ENCODE data around the gene LASP1NB.

The LASP1NB gene

DNA sequence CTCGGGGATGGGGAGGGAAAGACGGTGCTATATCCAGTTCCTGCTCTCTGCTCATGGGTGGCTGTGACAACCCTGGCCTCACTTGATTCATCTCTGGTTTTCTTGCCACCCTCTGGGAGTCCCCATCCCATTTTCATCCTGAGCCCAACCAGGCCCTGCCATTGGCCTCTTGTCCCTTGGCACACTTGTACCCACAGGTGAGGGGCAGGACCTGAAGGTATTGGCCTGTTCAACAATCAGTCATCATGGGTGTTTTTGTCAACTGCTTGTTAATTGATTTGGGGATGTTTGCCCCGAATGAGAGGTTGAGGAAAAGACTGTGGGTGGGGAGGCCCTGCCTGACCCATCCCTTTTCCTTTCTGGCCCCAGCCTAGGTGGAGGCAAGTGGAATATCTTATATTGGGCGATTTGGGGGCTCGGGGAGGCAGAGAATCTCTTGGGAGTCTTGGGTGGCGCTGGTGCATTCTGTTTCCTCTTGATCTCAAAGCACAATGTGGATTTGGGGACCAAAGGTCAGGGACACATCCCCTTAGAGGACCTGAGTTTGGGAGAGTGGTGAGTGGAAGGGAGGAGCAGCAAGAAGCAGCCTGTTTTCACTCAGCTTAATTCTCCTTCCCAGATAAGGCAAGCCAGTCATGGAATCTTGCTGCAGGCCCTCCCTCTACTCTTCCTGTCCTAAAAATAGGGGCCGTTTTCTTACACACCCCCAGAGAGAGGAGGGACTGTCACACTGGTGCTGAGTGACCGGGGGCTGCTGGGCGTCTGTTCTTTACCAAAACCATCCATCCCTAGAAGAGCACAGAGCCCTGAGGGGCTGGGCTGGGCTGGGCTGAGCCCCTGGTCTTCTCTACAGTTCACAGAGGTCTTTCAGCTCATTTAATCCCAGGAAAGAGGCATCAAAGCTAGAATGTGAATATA, 4.8 kb upstream of the LASP1NB start:
- H3K27me3 ChIP-seq, result no peaks in the 10 kb centered on the region
- peaks cover 5 to 13% of the 10 kb centered on the region in 2 donors for H3K4me1 ChIP-seq (replicated peaks in 1 of 2)
- peaks cover 0 to 42% of the 10 kb centered on the region in 2 donors for H3K36me3 ChIP-seq (replicated peaks in 1 of 2)
- H3K4me3 ChIP-seq, result no peak overlapping the region
- H3K9me3 ChIP-seq (replicated peaks in 1 of 3), result no peaks in the 10 kb centered on the region
- intact Hi-C loops (cut with DNase I), result no loop called here
- TF ChIP-seq, protein P1, sequence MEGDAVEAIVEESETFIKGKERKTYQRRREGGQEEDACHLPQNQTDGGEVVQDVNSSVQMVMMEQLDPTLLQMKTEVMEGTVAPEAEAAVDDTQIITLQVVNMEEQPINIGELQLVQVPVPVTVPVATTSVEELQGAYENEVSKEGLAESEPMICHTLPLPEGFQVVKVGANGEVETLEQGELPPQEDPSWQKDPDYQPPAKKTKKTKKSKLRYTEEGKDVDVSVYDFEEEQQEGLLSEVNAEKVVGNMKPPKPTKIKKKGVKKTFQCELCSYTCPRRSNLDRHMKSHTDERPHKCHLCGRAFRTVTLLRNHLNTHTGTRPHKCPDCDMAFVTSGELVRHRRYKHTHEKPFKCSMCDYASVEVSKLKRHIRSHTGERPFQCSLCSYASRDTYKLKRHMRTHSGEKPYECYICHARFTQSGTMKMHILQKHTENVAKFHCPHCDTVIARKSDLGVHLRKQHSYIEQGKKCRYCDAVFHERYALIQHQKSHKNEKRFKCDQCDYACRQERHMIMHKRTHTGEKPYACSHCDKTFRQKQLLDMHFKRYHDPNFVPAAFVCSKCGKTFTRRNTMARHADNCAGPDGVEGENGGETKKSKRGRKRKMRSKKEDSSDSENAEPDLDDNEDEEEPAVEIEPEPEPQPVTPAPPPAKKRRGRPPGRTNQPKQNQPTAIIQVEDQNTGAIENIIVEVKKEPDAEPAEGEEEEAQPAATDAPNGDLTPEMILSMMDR (IDR thresholded peaks at IDR 0.05), result no peak
- TF ChIP-seq POLR2A (IDR thresholded peaks at IDR 0.05), result no peak
- WGBS, 4 donors, result 66 to 79% (median 74%) methylated on average over 7 to 9 of the region's 9 CpGs
- H3K27ac ChIP-seq, result peak overlapping the region in 1 of 5 donors; percentile 52
- DNase-seq, result peak in 1 of 7 donors; percentile 40

DNA sequence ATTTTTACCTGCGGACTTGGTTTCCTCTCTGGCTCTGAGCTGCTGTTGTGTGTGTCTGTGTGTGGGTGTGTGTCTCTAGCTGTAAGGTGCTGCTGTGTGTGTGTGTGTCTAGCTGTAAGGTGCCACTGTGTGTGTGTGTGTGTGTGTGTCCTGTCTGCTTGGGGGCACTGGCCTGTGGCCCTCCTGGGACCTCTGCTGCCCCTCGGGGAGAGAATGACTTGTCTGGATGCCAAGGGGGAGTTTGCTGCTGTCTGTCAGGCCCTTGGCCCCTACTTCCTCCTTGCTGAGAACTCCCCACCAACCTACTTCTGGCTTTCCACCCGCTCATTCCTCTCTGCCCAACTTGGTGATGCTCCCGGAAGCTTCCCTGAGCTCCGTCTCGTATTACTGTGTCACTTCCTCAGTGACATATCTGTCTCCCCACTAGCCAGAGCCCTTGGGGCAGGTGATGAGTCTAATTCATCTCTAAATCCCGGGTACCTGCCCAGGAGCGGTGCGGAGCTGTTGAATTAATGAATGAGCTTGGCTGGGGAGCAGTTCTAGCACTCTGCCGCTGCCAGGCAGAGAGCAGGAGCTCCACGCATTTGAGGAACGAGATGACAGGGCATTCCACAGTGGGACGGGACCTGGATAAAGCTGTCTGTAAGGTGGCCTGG, 3.5 kb upstream of the LASP1NB start:
- Histone ChIP-seq H3K36me3 (replicated peaks in 1 of 2) (peaks cover 0 to 31% of the 10 kb centered on the region in 2 donors), H3K27ac (peak overlapping the region in 1 of 5 donors; percentile 3), H3K4me3 (no peak overlapping the region), H3K4me1 (replicated peaks in 1 of 2) (peaks cover 5 to 18% of the 10 kb centered on the region in 2 donors), H3K27me3 (no peaks in the 10 kb centered on the region), H3K9me3 (replicated peaks in 1 of 3) (no peaks in the 10 kb centered on the region)
- intact Hi-C loops (cut with DNase I), result no loop called here
- TF ChIP-seq, protein P1 (IDR thresholded peaks at IDR 0.05), result no peak
- TF ChIP-seq POLR2A (IDR thresholded peaks at IDR 0.05), result no peak
- WGBS, 4 donors, result 77 to 85% (median 83%) methylated on average over 12 to 13 of the region's 13 CpGs
- peak in 1 of 7 donors; percentile 53 for DNase-seq

DNA sequence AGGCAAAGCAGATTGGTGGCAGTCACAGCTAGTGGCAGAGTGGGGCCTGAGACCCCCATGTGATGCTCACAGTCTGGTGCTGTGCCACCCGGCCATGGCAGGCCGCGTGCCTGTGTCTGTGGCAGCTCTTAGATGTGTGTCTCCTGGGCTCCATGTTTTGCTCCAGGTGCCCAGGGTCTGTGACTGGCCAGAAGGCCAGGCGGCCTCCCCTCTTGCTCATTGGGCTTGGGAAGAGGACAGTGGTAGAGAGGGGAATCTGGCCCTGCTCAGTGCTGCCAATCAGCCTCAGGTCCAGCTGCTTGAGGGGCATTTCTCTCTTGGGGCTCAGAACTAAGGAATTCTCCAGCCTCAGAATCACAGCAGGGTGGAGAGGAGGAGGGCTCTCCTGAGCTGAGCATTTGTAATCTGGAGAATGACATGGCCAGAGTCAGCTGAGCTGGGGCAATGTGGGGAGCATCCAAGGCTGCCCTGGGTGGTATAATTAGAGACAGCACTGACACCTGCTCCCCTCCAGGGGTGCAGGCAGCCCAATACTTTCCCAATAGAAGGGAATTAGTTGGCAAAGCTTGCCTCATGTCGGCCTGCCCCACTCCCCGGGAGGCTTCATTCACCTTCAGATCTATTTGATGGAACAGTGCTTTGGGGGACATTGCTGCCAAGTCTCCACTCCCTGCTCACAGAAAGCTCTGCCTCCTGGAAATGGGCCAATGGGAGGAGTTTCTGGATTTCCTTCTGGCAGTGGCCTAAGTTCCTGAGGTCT, 2.7 kb upstream of the LASP1NB start:
- no peaks in the 10 kb centered on the region for H3K9me3 ChIP-seq (replicated peaks in 1 of 3)
- no peaks in the 10 kb centered on the region for H3K27me3 ChIP-seq
- peaks cover 5 to 18% of the 10 kb centered on the region in 2 donors for H3K4me1 ChIP-seq (replicated peaks in 1 of 2)
- WGBS, 4 donors, result 58 to 87% (median 72%) methylated on average over 1 to 6 of the region's 6 CpGs
- TF ChIP-seq POLR2A (IDR thresholded peaks at IDR 0.05), result no peak
- TF ChIP-seq, protein P1 (IDR thresholded peaks at IDR 0.05), result no peak
- intact Hi-C loops (cut with DNase I), result no loop called here
- no peak overlapping the region for H3K4me3 ChIP-seq
- peak overlapping the region in 2 of 5 donors; percentile 3 to 17 for H3K27ac ChIP-seq
- peak; percentile 66 to 86 (median 79) for DNase-seq
- H3K36me3 ChIP-seq (replicated peaks in 1 of 2), result peaks cover 0 to 23% of the 10 kb centered on the region in 2 donors
